ENCODE measurements around the gene IFT122.

- TF ChIP-seq, protein P1, sequence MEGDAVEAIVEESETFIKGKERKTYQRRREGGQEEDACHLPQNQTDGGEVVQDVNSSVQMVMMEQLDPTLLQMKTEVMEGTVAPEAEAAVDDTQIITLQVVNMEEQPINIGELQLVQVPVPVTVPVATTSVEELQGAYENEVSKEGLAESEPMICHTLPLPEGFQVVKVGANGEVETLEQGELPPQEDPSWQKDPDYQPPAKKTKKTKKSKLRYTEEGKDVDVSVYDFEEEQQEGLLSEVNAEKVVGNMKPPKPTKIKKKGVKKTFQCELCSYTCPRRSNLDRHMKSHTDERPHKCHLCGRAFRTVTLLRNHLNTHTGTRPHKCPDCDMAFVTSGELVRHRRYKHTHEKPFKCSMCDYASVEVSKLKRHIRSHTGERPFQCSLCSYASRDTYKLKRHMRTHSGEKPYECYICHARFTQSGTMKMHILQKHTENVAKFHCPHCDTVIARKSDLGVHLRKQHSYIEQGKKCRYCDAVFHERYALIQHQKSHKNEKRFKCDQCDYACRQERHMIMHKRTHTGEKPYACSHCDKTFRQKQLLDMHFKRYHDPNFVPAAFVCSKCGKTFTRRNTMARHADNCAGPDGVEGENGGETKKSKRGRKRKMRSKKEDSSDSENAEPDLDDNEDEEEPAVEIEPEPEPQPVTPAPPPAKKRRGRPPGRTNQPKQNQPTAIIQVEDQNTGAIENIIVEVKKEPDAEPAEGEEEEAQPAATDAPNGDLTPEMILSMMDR (conservative IDR thresholded peaks at IDR 0.05; ENCODE audit: low read depth in 2 of 2), result no peak
- TF ChIP-seq REST (IDR thresholded peaks at IDR 0.05; ENCODE audit: unreplicated experiment), result no peak
- TF ChIP-seq NANOG (IDR thresholded peaks at IDR 0.05; ENCODE audit: borderline replicate concordance), result no peak
- no peak for TF ChIP-seq POLR2AphosphoS5 (IDR thresholded peaks at IDR 0.05; ENCODE audit: low read depth)
- no peak for TF ChIP-seq EZH2 (IDR thresholded peaks at IDR 0.05; ENCODE audit: low read depth, unreplicated experiment)
Measured at GRCh38 chr3:129520960-129521359, 80.9 kb downstream of the IFT122 start.
